H1 (cell line): ENCODE data around the gene EFCAB10. TPM values are rescaled to one million over a fixed set of nuclear protein-coding genes. Genes with fewer than 3 reads are reported as not detected.

Source experiments
- ASH2L ChIP-seq: fragments of 200-600, 300-600 bp; sonication (generic); IDR thresholded peaks from one replicate; pipeline ENCODE4 v1.7.1; 2017; ENCODE audit warnings: low read length
- BRCA1 ChIP-seq: IDR thresholded peaks from 2 replicates; pipeline ENCODE4 v1.6.1; 2012; ENCODE audit warnings: low read depth, low read length, improper control_type of control experiment
- CBX8 ChIP-seq: fragments of 300-800, 300-1000 bp; sonication (generic); IDR thresholded peaks from 2 replicates; pipeline ENCODE4 v1.7.1; 2016; ENCODE audit warnings: low read depth, low read length, borderline replicate concordance
- CHD7 ChIP-seq: fragments of 300-600 bp; sonication (generic); IDR thresholded peaks from 2 replicates; pipeline ENCODE4 v1.7.1; 2012; ENCODE audit warnings: low read length, moderate library complexity, mild to moderate bottlenecking, inconsistent platforms; ENCODE audit not compliant: insufficient replicate concordance
- JUN ChIP-seq: IDR thresholded peaks from 2 replicates; pipeline ENCODE4 v1.6.1; 2011; ENCODE audit warnings: low read depth, mild to moderate bottlenecking, improper control_type of control experiment, low read length
- KDM4A ChIP-seq: IDR thresholded peaks from one replicate; pipeline ENCODE4 v1.7.1; 2012; ENCODE audit warnings: low read depth, mild to moderate bottlenecking, moderate library complexity, low read length, inconsistent platforms; ENCODE audit not compliant: severe bottlenecking
- KDM5A ChIP-seq: fragments of 200-600 bp; IDR thresholded peaks from 2 replicates; pipeline ENCODE4 v1.7.1; 2012; ENCODE audit warnings: mild to moderate bottlenecking, low read length, inconsistent platforms, mixed read lengths
- NANOG ChIP-seq: IDR thresholded peaks from 2 replicates; pipeline ENCODE4 v1.6.1; 2011; ENCODE audit warnings: low read length, low read depth, mild to moderate bottlenecking, inconsistent platforms; ENCODE audit not compliant: insufficient read depth, poor library complexity, severe bottlenecking
- POLR2AphosphoS5 ChIP-seq: IDR thresholded peaks from 2 replicates; pipeline ENCODE4 v1.6.1; 2011; ENCODE audit warnings: low read depth, low read length
- RNF2 ChIP-seq: fragments of 200-900, 300-1000 bp; sonication (generic); IDR thresholded peaks from 2 replicates; pipeline ENCODE4 v1.7.1; 2016; ENCODE audit warnings: borderline replicate concordance, low read depth, mild to moderate bottlenecking, antibody characterized with exemption, low read length; ENCODE audit not compliant: poor library complexity, severe bottlenecking; ENCODE audit errors: missing control alignments
- SP4 ChIP-seq: IDR thresholded peaks from 2 replicates; pipeline ENCODE4 v1.6.1; 2012; ENCODE audit warnings: low read length, inconsistent platforms
- SUZ12 ChIP-seq: fragments of 200-600 bp; sonication (generic); IDR thresholded peaks from 2 replicates; pipeline ENCODE4 v1.6.1; 2012; ENCODE audit warnings: mild to moderate bottlenecking, inconsistent platforms, low read length, moderate library complexity, mixed read lengths
- polyA plus RNA-seq, 7 experiments: library from polyadenylated mRNA; depleted of rRNA in 3 of 7; stranded (reverse) in 5 of 7; unstranded in 2 of 7; fragments of >200 nt in 5 of 7; fragments of 200-250 nt in 2 of 7; gene quantifications; 1 replicate in 5 of 7; 2 replicates in 1 of 7; 4 replicates in 1 of 7; pipeline versions ENCODE4 v1.2.1 to v1.2.3, GENCODE V29; 2011 to 2013; ENCODE audit warnings: missing spikeins in 2 of 7, mixed read lengths in 2 of 7
- total RNA-seq: library from RNA; stranded (reverse); fragmentation: NEBNext Ultra II Directional; extraction: Animal tissue kit (Norgen Biotek cat#: 25700); gene quantifications from 2 replicates; pipeline ENCODE4 v1.2.1, GENCODE V29; 2021

The EFCAB10 gene
- total and polyA plus RNA-seq, 2 of the 8 experiments (the other 6 are each of a cell fraction or from before 2014, with no cell fraction given): 0.80 to 3.1 TPM

- no peak for TF ChIP-seq CHD7
- TF ChIP-seq SUZ12: no peak
- TF ChIP-seq KDM5A: no peak
- TF ChIP-seq CBX8: no peak
- no peak for TF ChIP-seq JUN
- TF ChIP-seq RNF2: no peak
- TF ChIP-seq NANOG: no peak
- no peak for TF ChIP-seq KDM4A
- no peak for TF ChIP-seq POLR2AphosphoS5
- no peak for TF ChIP-seq SP4
- TF ChIP-seq ASH2L: no peak
- TF ChIP-seq BRCA1: no peak
- TF ChIP-seq, all 59 proteins: peak for 0
Observed at GRCh38 chr7:105524840-105525239, 56.5 kb downstream of the EFCAB10 start (continued).
